Measurements from ENCODE around the gene TULP4.

TULP4 gene

DNA sequence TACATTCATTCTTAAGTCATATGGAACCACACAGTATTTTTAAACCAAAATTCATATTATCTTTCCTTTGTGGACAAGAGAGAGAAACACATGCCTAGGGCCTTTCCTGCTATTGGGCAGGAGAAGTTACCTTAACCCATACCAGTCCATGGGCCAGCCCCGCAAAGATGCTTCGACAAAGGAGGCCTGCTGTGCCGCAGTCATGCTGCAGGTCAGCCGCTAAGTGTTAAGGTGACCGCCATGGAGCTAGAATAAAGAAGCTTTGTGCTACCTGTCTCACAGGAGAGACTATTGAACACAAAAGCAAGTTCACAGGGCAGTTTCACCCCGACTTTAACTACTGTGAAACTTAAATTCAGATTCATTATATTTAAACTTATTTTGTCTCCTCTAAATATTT, 185.4 kb downstream of the TULP4 start:
- Histone ChIP-seq H3K27me3 (ENCODE audit: low read depth, low read length) (no peaks in the 10 kb centered on the region), H3K27ac (ENCODE audit: low read length) (no peak overlapping the region), H3K36me3 (ENCODE audit: control insufficient read depth in 1 of 2, insufficient read depth in 2 of 2, low read length in 2 of 2) (peaks cover 20 to 59% of the 10 kb centered on the region in 2 donors), H3K9me3 (ENCODE audit: control insufficient read depth in 1 of 2, low read length in 2 of 2) (no peaks in the 10 kb centered on the region), H3K4me3 (ENCODE audit: low read depth in 1 of 2, low read length in 2 of 2) (no peak overlapping the region), H3K4me1 (ENCODE audit: control insufficient read depth in 1 of 2, insufficient read depth in 2 of 2, low read length in 2 of 2) (no peaks in the 10 kb centered on the region)

DNA sequence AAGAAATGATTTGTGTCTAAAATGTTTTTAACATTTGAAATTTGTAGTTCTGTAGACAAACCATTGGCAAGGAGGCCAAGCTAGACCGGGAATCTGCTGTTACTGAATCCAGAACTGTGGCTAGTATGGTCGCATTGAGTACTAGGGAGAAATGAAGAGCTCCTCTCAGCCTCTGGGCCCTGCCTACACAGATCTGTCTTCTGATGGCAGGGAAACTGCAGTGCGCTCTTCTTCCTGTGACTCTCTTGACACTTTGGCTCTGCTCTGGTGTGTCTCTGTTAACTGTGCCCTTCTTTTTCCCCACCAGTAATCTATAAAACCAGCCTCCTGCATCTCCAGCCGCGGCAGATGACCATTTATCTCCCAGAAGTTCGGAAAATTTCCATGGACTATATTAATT, 186.1 kb downstream of the TULP4 start:
- Histone ChIP-seq H3K4me3 (ENCODE audit: low read depth in 1 of 2, low read length in 2 of 2) (no peak overlapping the region), H3K36me3 (ENCODE audit: control insufficient read depth in 1 of 2, insufficient read depth in 2 of 2, low read length in 2 of 2) (peaks cover 20 to 65% of the 10 kb centered on the region in 2 donors), H3K4me1 (ENCODE audit: control insufficient read depth in 1 of 2, insufficient read depth in 2 of 2, low read length in 2 of 2) (no peaks in the 10 kb centered on the region), H3K27me3 (ENCODE audit: low read depth, low read length) (no peaks in the 10 kb centered on the region), H3K27ac (ENCODE audit: low read length) (no peak overlapping the region), H3K9me3 (ENCODE audit: control insufficient read depth in 1 of 2, low read length in 2 of 2) (no peaks in the 10 kb centered on the region)

DNA sequence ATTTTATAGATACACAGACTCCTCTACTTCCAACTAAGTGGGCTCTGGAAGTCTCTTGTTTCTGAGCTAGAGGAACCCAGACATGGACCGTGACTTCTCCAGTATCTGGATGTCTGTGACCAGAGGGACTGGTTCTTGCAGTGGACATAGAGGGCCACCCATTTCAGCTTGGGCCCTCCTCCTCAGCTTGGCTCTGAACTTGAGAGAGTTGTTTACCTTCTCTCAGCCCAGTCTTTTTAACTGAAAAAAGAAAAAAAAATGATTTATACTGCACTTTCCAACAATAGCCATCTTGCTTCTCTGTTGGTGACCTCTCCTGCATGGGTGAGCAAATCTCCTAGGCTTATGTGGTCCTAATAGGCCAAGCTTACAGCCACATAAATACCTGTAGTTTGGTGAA, 187.3 kb downstream of the TULP4 start:
- Histone ChIP-seq H3K36me3 (ENCODE audit: control insufficient read depth in 1 of 2, insufficient read depth in 2 of 2, low read length in 2 of 2) (peaks cover 20 to 60% of the 10 kb centered on the region in 2 donors), H3K27ac (ENCODE audit: low read length) (no peak overlapping the region), H3K9me3 (ENCODE audit: control insufficient read depth in 1 of 2, low read length in 2 of 2) (no peaks in the 10 kb centered on the region)

DNA sequence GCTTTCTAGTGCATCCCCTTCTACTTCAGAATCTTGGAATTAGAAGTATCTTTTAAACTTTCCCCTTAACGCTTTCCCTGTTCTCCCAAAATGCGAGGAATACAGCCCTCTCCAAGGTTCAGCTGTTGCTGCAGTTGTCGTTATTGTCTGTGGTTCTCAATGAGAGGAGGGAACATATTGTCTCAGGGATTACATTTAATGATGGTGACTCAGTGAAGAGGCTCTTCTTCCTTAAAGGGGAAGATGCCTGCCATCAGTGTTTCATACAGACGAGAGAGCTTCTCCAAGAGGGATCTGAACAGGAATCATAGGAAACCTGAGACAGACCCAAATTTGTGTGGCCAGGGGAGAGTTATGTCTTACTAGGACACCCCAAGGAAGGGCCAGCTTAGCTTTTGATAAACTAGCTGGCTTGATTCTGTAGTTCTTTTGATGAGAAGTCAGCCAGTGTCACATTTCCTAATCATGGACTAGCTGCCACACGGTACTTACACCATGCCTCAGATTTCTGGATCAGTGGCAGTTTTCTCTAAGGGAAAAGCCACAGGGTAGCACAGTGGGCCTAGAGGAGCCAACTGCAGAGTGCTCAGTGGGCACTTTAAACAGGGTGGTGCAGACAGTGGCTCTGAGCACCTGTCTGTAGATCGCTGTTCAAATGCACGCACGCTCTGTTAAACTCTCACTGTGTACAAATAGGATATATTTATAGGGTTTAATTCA, 187.9 kb downstream of the TULP4 start:
- peaks cover 20 to 54% of the 10 kb centered on the region in 2 donors for H3K36me3 ChIP-seq (ENCODE audit: control insufficient read depth in 1 of 2, insufficient read depth in 2 of 2, low read length in 2 of 2)
- H3K4me3 ChIP-seq (ENCODE audit: low read depth in 1 of 2, low read length in 2 of 2): no peak overlapping the region
- H3K27ac ChIP-seq (ENCODE audit: low read length): no peak overlapping the region
- no peaks in the 10 kb centered on the region for H3K4me1 ChIP-seq (ENCODE audit: control insufficient read depth in 1 of 2, insufficient read depth in 2 of 2, low read length in 2 of 2)
- no peaks in the 10 kb centered on the region for H3K27me3 ChIP-seq (ENCODE audit: low read depth, low read length)
- no peaks in the 10 kb centered on the region for H3K9me3 ChIP-seq (ENCODE audit: control insufficient read depth in 1 of 2, low read length in 2 of 2)

More for the DNA sequence above, 187.3 kb downstream of the TULP4 start:
- Histone ChIP-seq H3K4me1 (ENCODE audit: control insufficient read depth in 1 of 2, insufficient read depth in 2 of 2, low read length in 2 of 2) (no peaks in the 10 kb centered on the region), H3K27me3 (ENCODE audit: low read depth, low read length) (no peaks in the 10 kb centered on the region), H3K4me3 (ENCODE audit: low read depth in 1 of 2, low read length in 2 of 2) (no peak overlapping the region)

DNA sequence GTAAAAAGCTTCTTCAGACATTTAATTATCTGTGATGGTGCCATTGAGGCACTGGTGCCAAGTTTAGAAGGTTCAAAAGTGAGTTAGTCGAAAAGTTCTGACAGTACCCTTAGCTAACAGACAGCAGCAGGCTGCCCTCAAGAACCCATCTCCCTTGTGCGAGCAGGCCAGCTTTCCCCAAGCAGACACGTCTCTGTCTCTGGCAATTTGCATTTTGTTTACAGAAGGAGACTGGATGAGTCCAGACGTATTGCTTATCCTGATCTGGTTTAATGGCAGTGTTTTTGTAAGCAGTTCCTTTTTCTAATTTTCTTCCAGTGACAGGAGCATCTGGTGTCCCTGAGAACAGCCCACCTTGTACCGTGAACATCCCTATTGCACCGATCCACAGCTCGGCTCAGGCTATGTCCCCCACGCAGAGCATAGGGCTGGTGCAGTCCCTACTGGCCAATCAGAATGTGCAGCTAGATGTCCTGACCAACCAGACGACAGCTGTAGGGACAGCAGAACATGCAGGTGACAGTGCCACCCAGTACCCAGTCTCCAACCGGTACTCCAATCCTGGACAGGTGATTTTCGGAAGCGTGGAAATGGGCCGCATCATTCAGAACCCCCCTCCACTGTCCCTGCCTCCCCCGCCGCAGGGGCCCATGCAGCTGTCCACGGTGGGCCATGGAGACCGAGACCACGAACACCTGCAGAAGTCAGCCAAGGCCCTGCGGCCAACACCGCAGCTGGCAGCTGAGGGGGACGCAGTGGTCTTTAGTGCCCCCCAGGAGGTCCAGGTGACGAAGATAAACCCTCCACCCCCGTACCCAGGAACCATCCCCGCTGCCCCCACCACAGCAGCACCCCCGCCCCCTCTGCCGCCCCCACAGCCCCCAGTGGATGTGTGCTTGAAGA, 189.3 kb downstream of the TULP4 start:
- Histone ChIP-seq H3K36me3 (ENCODE audit: control insufficient read depth in 1 of 2, insufficient read depth in 2 of 2, low read length in 2 of 2) (peaks cover 20 to 49% of the 10 kb centered on the region in 2 donors), H3K4me1 (ENCODE audit: control insufficient read depth in 1 of 2, insufficient read depth in 2 of 2, low read length in 2 of 2) (no peaks in the 10 kb centered on the region), H3K4me3 (ENCODE audit: low read depth in 1 of 2, low read length in 2 of 2) (no peak overlapping the region), H3K9me3 (ENCODE audit: control insufficient read depth in 1 of 2, low read length in 2 of 2) (no peaks in the 10 kb centered on the region), H3K27me3 (ENCODE audit: low read depth, low read length) (no peaks in the 10 kb centered on the region), H3K27ac (ENCODE audit: low read length) (no peak overlapping the region)

DNA sequence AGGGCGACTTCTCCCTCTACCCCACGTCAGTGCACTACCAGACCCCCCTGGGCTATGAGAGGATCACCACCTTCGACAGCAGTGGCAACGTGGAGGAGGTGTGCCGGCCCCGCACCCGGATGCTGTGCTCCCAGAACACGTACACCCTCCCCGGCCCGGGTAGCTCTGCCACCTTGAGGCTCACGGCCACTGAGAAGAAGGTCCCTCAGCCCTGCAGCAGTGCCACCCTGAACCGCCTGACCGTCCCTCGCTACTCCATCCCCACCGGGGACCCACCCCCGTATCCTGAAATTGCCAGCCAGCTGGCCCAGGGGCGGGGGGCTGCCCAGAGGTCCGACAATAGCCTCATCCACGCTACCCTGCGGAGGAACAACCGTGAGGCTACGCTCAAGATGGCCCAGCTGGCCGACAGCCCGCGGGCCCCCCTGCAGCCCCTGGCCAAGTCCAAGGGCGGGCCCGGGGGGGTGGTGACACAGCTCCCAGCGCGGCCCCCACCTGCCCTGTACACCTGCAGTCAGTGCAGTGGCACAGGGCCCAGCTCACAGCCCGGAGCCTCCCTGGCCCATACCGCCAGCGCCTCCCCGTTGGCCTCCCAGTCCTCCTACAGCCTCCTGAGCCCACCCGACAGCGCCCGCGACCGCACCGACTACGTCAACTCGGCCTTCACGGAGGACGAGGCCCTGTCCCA, 190.1 kb downstream of the TULP4 start:
- peaks cover 20 to 55% of the 10 kb centered on the region in 2 donors for H3K36me3 ChIP-seq (ENCODE audit: control insufficient read depth in 1 of 2, insufficient read depth in 2 of 2, low read length in 2 of 2)

DNA sequence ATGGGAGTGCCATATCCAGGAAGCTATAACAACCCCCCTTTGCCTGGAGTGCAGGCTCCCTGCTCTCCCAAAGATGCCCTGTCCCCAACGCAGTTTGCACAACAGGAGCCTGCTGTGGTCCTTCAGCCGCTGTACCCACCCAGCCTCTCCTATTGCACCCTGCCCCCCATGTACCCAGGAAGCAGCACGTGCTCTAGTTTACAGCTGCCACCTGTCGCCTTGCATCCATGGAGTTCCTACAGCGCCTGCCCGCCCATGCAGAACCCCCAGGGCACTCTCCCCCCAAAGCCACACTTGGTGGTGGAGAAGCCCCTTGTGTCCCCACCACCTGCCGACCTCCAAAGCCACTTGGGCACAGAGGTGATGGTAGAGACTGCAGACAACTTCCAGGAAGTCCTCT, 191.0 kb downstream of the TULP4 start:
- Histone ChIP-seq H3K27me3 (ENCODE audit: low read depth, low read length) (no peaks in the 10 kb centered on the region), H3K4me1 (ENCODE audit: control insufficient read depth in 1 of 2, insufficient read depth in 2 of 2, low read length in 2 of 2) (no peaks in the 10 kb centered on the region), H3K27ac (ENCODE audit: low read length) (no peak overlapping the region), H3K4me3 (ENCODE audit: low read depth in 1 of 2, low read length in 2 of 2) (no peak overlapping the region), H3K36me3 (ENCODE audit: control insufficient read depth in 1 of 2, insufficient read depth in 2 of 2, low read length in 2 of 2) (peaks cover 20 to 54% of the 10 kb centered on the region in 2 donors), H3K9me3 (ENCODE audit: control insufficient read depth in 1 of 2, low read length in 2 of 2) (no peaks in the 10 kb centered on the region)

More for the DNA sequence above, 190.1 kb downstream of the TULP4 start:
- Histone ChIP-seq H3K9me3 (ENCODE audit: control insufficient read depth in 1 of 2, low read length in 2 of 2) (no peaks in the 10 kb centered on the region), H3K27me3 (ENCODE audit: low read depth, low read length) (no peaks in the 10 kb centered on the region), H3K27ac (ENCODE audit: low read length) (no peak overlapping the region), H3K4me3 (ENCODE audit: low read depth in 1 of 2, low read length in 2 of 2) (no peak overlapping the region), H3K4me1 (ENCODE audit: control insufficient read depth in 1 of 2, insufficient read depth in 2 of 2, low read length in 2 of 2) (no peaks in the 10 kb centered on the region)

DNA sequence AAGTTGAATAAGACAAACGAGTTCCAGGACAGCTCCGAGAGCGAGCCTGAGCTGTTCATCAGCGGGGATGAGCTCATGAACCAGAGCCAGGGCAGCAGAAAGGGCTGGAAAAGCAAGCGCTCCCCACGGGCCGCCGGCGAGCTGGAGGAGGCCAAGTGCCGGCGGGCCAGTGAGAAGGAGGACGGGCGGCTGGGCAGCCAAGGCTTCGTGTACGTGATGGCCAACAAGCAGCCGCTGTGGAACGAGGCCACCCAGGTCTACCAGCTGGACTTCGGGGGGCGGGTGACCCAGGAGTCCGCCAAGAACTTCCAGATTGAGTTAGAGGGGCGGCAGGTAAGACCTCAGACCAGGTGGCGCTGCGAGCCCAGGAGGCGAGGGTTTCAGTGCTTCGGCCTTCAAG, 191.6 kb downstream of the TULP4 start:
- H3K4me1 ChIP-seq (ENCODE audit: control insufficient read depth in 1 of 2, insufficient read depth in 2 of 2, low read length in 2 of 2): no peaks in the 10 kb centered on the region
- no peaks in the 10 kb centered on the region for H3K9me3 ChIP-seq (ENCODE audit: control insufficient read depth in 1 of 2, low read length in 2 of 2)
- H3K27ac ChIP-seq (ENCODE audit: low read length): no peak overlapping the region
- H3K36me3 ChIP-seq (ENCODE audit: control insufficient read depth in 1 of 2, insufficient read depth in 2 of 2, low read length in 2 of 2): peaks cover 14 to 48% of the 10 kb centered on the region in 2 donors
- H3K27me3 ChIP-seq (ENCODE audit: low read depth, low read length): no peaks in the 10 kb centered on the region
- H3K4me3 ChIP-seq (ENCODE audit: low read depth in 1 of 2, low read length in 2 of 2): no peak overlapping the region

DNA sequence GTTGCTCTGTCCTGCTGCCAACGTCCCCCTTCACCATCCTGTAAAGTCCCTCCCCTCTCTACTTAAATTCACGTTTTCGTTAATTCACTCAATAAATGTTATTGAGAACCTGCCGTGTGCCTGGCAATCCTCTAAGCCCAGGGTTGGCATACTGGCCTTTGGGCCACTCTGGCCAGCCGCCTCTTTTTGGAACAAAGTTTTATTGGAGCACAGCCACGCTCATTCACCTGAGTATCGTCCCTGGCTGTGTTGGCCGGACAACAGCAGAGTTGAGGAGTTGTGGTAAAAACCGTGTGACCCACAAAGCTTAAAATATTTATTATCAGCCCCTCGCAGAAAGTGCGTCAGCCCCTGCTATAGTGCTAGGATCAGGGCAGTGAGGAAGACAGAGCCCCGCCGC, 192.9 kb downstream of the TULP4 start:
- no peaks in the 10 kb centered on the region for H3K9me3 ChIP-seq (ENCODE audit: control insufficient read depth in 1 of 2, low read length in 2 of 2)
- H3K27ac ChIP-seq (ENCODE audit: low read length): no peak overlapping the region
- H3K27me3 ChIP-seq (ENCODE audit: low read depth, low read length): no peaks in the 10 kb centered on the region
- H3K4me1 ChIP-seq (ENCODE audit: control insufficient read depth in 1 of 2, insufficient read depth in 2 of 2, low read length in 2 of 2): no peaks in the 10 kb centered on the region
- H3K4me3 ChIP-seq (ENCODE audit: low read depth in 1 of 2, low read length in 2 of 2): no peak overlapping the region
- peaks cover 5 to 34% of the 10 kb centered on the region in 2 donors for H3K36me3 ChIP-seq (ENCODE audit: control insufficient read depth in 1 of 2, insufficient read depth in 2 of 2, low read length in 2 of 2)

DNA sequence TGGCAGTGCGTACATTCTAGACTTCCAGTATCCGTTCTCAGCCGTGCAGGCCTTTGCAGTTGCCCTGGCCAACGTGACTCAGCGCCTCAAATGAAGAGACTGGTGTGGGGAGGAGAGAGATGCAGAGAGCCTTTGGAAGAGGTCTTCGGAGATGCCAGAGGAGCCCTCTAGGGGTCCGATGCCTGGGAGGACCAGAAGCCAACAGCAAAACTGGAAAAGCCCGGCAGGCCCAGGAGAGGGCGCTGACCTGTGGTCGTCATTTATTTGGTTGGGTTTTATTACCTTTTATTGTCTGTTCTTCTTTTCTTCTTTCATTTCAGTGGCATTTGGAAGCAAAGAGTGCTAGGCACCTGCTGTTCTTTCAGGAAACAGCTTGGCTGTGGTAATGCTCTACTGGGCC, 194.3 kb downstream of the TULP4 start:
- Histone ChIP-seq H3K36me3 (ENCODE audit: control insufficient read depth in 1 of 2, insufficient read depth in 2 of 2, low read length in 2 of 2) (peaks cover 2 to 29% of the 10 kb centered on the region in 2 donors), H3K4me3 (ENCODE audit: low read depth in 1 of 2, low read length in 2 of 2) (no peak overlapping the region), H3K27me3 (ENCODE audit: low read depth, low read length) (no peaks in the 10 kb centered on the region), H3K27ac (ENCODE audit: low read length) (no peak overlapping the region), H3K4me1 (ENCODE audit: control insufficient read depth in 1 of 2, insufficient read depth in 2 of 2, low read length in 2 of 2) (no peaks in the 10 kb centered on the region), H3K9me3 (ENCODE audit: control insufficient read depth in 1 of 2, low read length in 2 of 2) (no peaks in the 10 kb centered on the region)

DNA sequence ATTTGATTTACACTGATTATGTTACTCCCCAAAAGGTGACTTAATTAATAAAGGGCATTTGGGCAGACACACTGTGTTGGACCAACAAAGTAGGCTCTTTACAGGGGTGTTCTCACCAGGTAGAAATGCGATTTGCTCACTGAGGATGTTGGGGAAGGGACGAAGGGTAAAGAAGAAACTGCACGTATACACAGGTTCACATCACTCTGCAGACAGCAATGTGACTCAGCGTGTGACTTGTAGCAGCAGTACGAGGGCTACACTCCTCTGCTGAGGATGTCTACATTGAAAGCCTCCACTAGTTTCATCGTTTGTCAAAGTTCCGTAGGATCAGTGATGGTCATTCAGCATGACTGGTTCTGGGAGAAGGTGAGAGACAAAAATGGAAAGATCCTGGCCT, 194.9 kb downstream of the TULP4 start:
- Histone ChIP-seq H3K27ac (ENCODE audit: low read length) (no peak overlapping the region), H3K9me3 (ENCODE audit: control insufficient read depth in 1 of 2, low read length in 2 of 2) (no peaks in the 10 kb centered on the region), H3K4me1 (ENCODE audit: control insufficient read depth in 1 of 2, insufficient read depth in 2 of 2, low read length in 2 of 2) (no peaks in the 10 kb centered on the region), H3K27me3 (ENCODE audit: low read depth, low read length) (no peaks in the 10 kb centered on the region), H3K36me3 (ENCODE audit: control insufficient read depth in 1 of 2, insufficient read depth in 2 of 2, low read length in 2 of 2) (peaks cover 0 to 26% of the 10 kb centered on the region in 2 donors), H3K4me3 (ENCODE audit: low read depth in 1 of 2, low read length in 2 of 2) (no peak overlapping the region)

Data from muscle layer of duodenum (tissue), 2 donors.